Neuronal stem cell (in vitro differentiated cells): ENCODE results near the gene SLC32A1.

Experiments
- DNase-seq: peaks from one replicate; pipeline ENCODE4 v3.0.0-alpha.2; 2013; ENCODE audit warnings: low spot score
- H2AFZ ChIP-seq: one replicate; pipeline ENCODE4 v1.6.1; 2013; ENCODE audit warnings: mild to moderate bottlenecking, low read length, inconsistent platforms
- H2AK5ac ChIP-seq: 2 replicates; pipeline ENCODE4 v1.6.1; 2013; ENCODE audit warnings: low read depth, mild to moderate bottlenecking, inconsistent platforms, low read length, moderate library complexity, mixed read lengths
- H2BK120ac ChIP-seq: 2 replicates; pipeline ENCODE4 v1.6.1; 2013; ENCODE audit warnings: low read depth, mild to moderate bottlenecking, inconsistent platforms, low read length, moderate library complexity, mixed read lengths
- H2BK12ac ChIP-seq: one replicate; pipeline ENCODE4 v1.6.1; 2013; ENCODE audit warnings: low read length, inconsistent platforms
- H2BK15ac ChIP-seq: 2 replicates; pipeline ENCODE4 v1.6.1; 2013; ENCODE audit warnings: mild to moderate bottlenecking, low read length, inconsistent platforms, mixed read lengths
- H2BK5ac ChIP-seq: one replicate; pipeline ENCODE4 v1.6.1; 2013; ENCODE audit warnings: inconsistent platforms, mild to moderate bottlenecking, low read length, moderate library complexity
- H3K14ac ChIP-seq: one replicate; pipeline ENCODE4 v1.6.1; 2013; ENCODE audit warnings: low read length, inconsistent platforms
- H3K18ac ChIP-seq: 2 replicates; pipeline ENCODE4 v1.6.1; 2013; ENCODE audit warnings: low read length, inconsistent platforms
- H3K23ac ChIP-seq: 2 replicates; pipeline ENCODE4 v1.6.1; 2013; ENCODE audit warnings: low read depth, mild to moderate bottlenecking, mixed read lengths, low read length, inconsistent platforms; ENCODE audit not compliant: poor library complexity
- H3K27ac ChIP-seq: replicated peaks from 3 replicates; pipeline ENCODE4 v1.5.1; 2013; ENCODE audit warnings: low read length, inconsistent platforms
- H3K27me3 ChIP-seq, 3 experiments: 2 replicates each; pipeline ENCODE4 v1.6.1; 2013; ENCODE audit warnings: low read length in 3 of 3, mild to moderate bottlenecking in 2 of 3, inconsistent platforms in 1 of 3, low read depth in 1 of 3, mixed read lengths in 1 of 3, moderate library complexity in 1 of 3; ENCODE audit not compliant: control insufficient read depth in 3 of 3, insufficient read depth in 3 of 3
- H3K36me3 ChIP-seq, 2 donors: replicated peaks in 1 of 2; 2 replicates each; pipeline ENCODE4 v1.6.1; 2013; ENCODE audit warnings: low read length in 2 of 2; ENCODE audit not compliant: control insufficient read depth in 2 of 2, insufficient read depth in 2 of 2
- H3K4ac ChIP-seq: 2 replicates; pipeline ENCODE4 v1.6.1; 2013; ENCODE audit warnings: inconsistent platforms, mild to moderate bottlenecking, low read length, moderate library complexity
- H3K4me1 ChIP-seq, 2 donors: 1 replicate in 1 of 2; 2 replicates in 1 of 2; pipeline ENCODE4 v1.6.1; 2013; ENCODE audit warnings: low read length in 2 of 2, low read depth in 1 of 2; ENCODE audit not compliant: control insufficient read depth in 2 of 2, insufficient read depth in 1 of 2
- H3K4me2 ChIP-seq: one replicate; pipeline ENCODE4 v1.6.1; 2013; ENCODE audit warnings: mild to moderate bottlenecking, low read length, inconsistent platforms; ENCODE audit not compliant: insufficient read depth, poor library complexity, severe bottlenecking
- H3K4me3 ChIP-seq, 2 donors: 2 replicates each; pipeline ENCODE4 v1.5.1; 2013; ENCODE audit warnings: low read length in 2 of 2, mild to moderate bottlenecking in 2 of 2, inconsistent platforms in 1 of 2, moderate library complexity in 1 of 2
- H3K79me1 ChIP-seq: one replicate; pipeline ENCODE4 v1.6.1; 2013; ENCODE audit warnings: low read depth, mild to moderate bottlenecking, inconsistent platforms, low read length, moderate library complexity
- H3K9ac ChIP-seq: one replicate; pipeline ENCODE4 v1.6.1; 2013; ENCODE audit warnings: mild to moderate bottlenecking, low read depth, low read length, inconsistent platforms; ENCODE audit not compliant: poor library complexity
- H3K9me3 ChIP-seq, 2 donors: replicated peaks in 1 of 2; 2 replicates each; pipeline versions ENCODE3 to v1.6.1; 2013; ENCODE audit warnings: low read length in 2 of 2, mild to moderate bottlenecking in 2 of 2, inconsistent platforms in 1 of 2, low read depth in 1 of 2, mixed read lengths in 1 of 2, moderate library complexity in 1 of 2; ENCODE audit not compliant: control insufficient read depth in 2 of 2, insufficient read depth in 1 of 2
- H4K8ac ChIP-seq: one replicate; pipeline ENCODE4 v1.6.1; 2013; ENCODE audit warnings: low read depth, mild to moderate bottlenecking, inconsistent platforms, low read length, moderate library complexity
- H4K91ac ChIP-seq: one replicate; pipeline ENCODE4 v1.6.1; 2013; ENCODE audit warnings: low read length, low read depth, mild to moderate bottlenecking, inconsistent platforms; ENCODE audit not compliant: poor library complexity
- WGBS, 2 donors: extraction: QIAGEN DNeasy Blood & Tissue Kit; methylation state at CpG; one replicate each; pipeline ENCODE4 v1.1.7; 2013; ENCODE audit warnings: missing lambda C conversion rate in 2 of 2, mixed read lengths in 1 of 2; ENCODE audit not compliant: insufficient read length in 2 of 2, insufficient replicate concordance in 1 of 2; ENCODE audit errors: extremely low coverage in 2 of 2; 5-methylcytosine and 5-hydroxymethylcytosine counted together

The SLC32A1 gene

GRCh38 chr20:38737887-38738286 lies 13.6 kb downstream of the SLC32A1 start:
- Histone ChIP-seq H3K27me3 (peaks cover 0 to 44% (median 6%) of the 10 kb centered on the region in 3 experiments), H3K36me3 (no peaks in the 10 kb centered on the region), H3K79me1 (no peaks in the 10 kb centered on the region), H2BK5ac (no peak overlapping the region), H3K4me2 (no peak overlapping the region), H2BK120ac (no peak overlapping the region), H3K4me3 (no peak overlapping the region), H2BK15ac (no peak overlapping the region), H3K4me1 (no peaks in the 10 kb centered on the region), H3K9me3 (peaks cover 0 to 3% of the 10 kb centered on the region in 2 donors), H3K18ac (no peak overlapping the region), H2BK12ac (no peak overlapping the region), H4K91ac (no peak overlapping the region), H3K14ac (no peak overlapping the region), H4K8ac (no peak overlapping the region), H3K23ac (no peak overlapping the region), H3K4ac (no peak overlapping the region), H2AK5ac (no peak overlapping the region), H3K9ac (no peak overlapping the region), H3K27ac (no peak overlapping the region), H2AFZ (no peak overlapping the region)
- no CpG with 5 or more reads among the region's 1 CpG for WGBS, 2 donors
- DNase-seq, result no peak

GRCh38 chr20:38745757-38746156 lies 21.5 kb downstream of the SLC32A1 start:
- Histone ChIP-seq H3K14ac (no peak overlapping the region), H2AK5ac (no peak overlapping the region), H2BK5ac (no peak overlapping the region), H3K23ac (no peak overlapping the region), H3K4me2 (no peak overlapping the region), H3K27ac (no peak overlapping the region), H3K27me3 (peaks cover 0 to 18% (median 10%) of the 10 kb centered on the region in 3 experiments), H2BK15ac (no peak overlapping the region), H3K4ac (no peak overlapping the region), H3K9me3 (no peaks in the 10 kb centered on the region), H2BK120ac (no peak overlapping the region), H4K8ac (no peak overlapping the region), H2BK12ac (no peak overlapping the region), H2AFZ (no peak overlapping the region), H3K79me1 (peaks cover 5% of the 10 kb centered on the region), H4K91ac (no peak overlapping the region), H3K9ac (no peak overlapping the region), H3K36me3 (peaks cover 0 to 6% of the 10 kb centered on the region in 2 donors), H3K18ac (no peak overlapping the region), H3K4me3 (no peak overlapping the region), H3K4me1 (peaks cover 9% of the 10 kb centered on the region in 2 donors)
- no peak for DNase-seq
- WGBS, 2 donors, result no CpG with 5 or more reads among the region's 2 CpGs

GRCh38 chr20:38747495-38748096 lies 23.3 kb downstream of the SLC32A1 start:
- no peak overlapping the region for H2AK5ac ChIP-seq
- H2BK120ac ChIP-seq, result no peak overlapping the region
- H2BK15ac ChIP-seq, result no peak overlapping the region
- peaks cover 9% of the 10 kb centered on the region in 2 donors for H3K4me1 ChIP-seq
- H2BK12ac ChIP-seq, result no peak overlapping the region
- WGBS, 2 donors, result no CpG with 5 or more reads among the region's 39 CpGs
- H3K4me3 ChIP-seq, result peak overlapping the region; percentile 31 to 88
- H4K91ac ChIP-seq, result no peak overlapping the region
- H3K79me1 ChIP-seq, result peaks cover 5% of the 10 kb centered on the region
- H3K27ac ChIP-seq, result no peak overlapping the region
- no peak overlapping the region for H3K9ac ChIP-seq
- no peak overlapping the region for H3K4ac ChIP-seq
- H3K23ac ChIP-seq, result no peak overlapping the region
- no peak overlapping the region for H4K8ac ChIP-seq
- peak overlapping the region; percentile 87 for H3K18ac ChIP-seq
- peak overlapping the region; percentile 95 for H3K4me2 ChIP-seq
- peaks cover 0 to 10% (median 0%) of the 10 kb centered on the region in 3 experiments for H3K27me3 ChIP-seq
- no peaks in the 10 kb centered on the region for H3K9me3 ChIP-seq
- peaks cover 2 to 25% of the 10 kb centered on the region in 2 donors for H3K36me3 ChIP-seq
- H2BK5ac ChIP-seq, result no peak overlapping the region
- DNase-seq, result peak; percentile 68
- H2AFZ ChIP-seq, result peak overlapping the region; percentile 98
- no peak overlapping the region for H3K14ac ChIP-seq

- no CpG with 5 or more reads among the region's 84 CpGs for WGBS, 2 donors
- peak within 1 kb of the TSS; percentile 97 for H4K8ac ChIP-seq
- H3K18ac ChIP-seq, result peak within 1 kb of the TSS; percentile 98
- H3K27me3 ChIP-seq, result peaks cover 0 to 10% (median 0%) of the 10 kb centered on the region in 3 experiments
- no peaks in the 10 kb centered on the region for H3K9me3 ChIP-seq
- H3K4me1 ChIP-seq, result peaks cover 9% of the 10 kb centered on the region in 2 donors
- H2BK15ac ChIP-seq, result peak within 1 kb of the TSS; percentile 100
- peak within 1 kb of the TSS; percentile 98 for H2AFZ ChIP-seq
- H3K4me3 ChIP-seq, result peak within 1 kb of the TSS; percentile 88 to 98
- H3K79me1 ChIP-seq, result peaks cover 5% of the 10 kb centered on the region
- peak within 1 kb of the TSS; percentile 97 for H3K9ac ChIP-seq
- peak within 1 kb of the TSS; percentile 52 for H2AK5ac ChIP-seq
- no peak within 1 kb of the TSS for H4K91ac ChIP-seq
- H3K23ac ChIP-seq, result peak within 1 kb of the TSS; percentile 98
- H2BK12ac ChIP-seq, result peak within 1 kb of the TSS; percentile 73
- peaks cover 2 to 32% of the 10 kb centered on the region in 2 donors for H3K36me3 ChIP-seq
- no peak within 1 kb of the TSS for H3K14ac ChIP-seq
- peak within 1 kb of the TSS; percentile 89 for H3K27ac ChIP-seq
- no peak within 1 kb of the TSS for H3K4ac ChIP-seq
- no peak within 1 kb of the TSS for H2BK120ac ChIP-seq
- peak within 1 kb of the TSS; percentile 95 for H3K4me2 ChIP-seq
- peak within 1 kb of the TSS; percentile 77 for H2BK5ac ChIP-seq
- peak; percentile 89 for DNase-seq
These were observed 24.0 kb downstream of the SLC32A1 start, which contains the start of gene ACTR5 for GRCh38 chr20:38748097-38748860. Gene ACTR5 (plus strand): TSS chr20:38748460. CDS start chr20:38748479, 19 bp downstream.
